ENCODE data around the gene GMPS. TPM values are rescaled to one million over a fixed set of nuclear protein-coding genes. Genes with fewer than 3 reads are reported as not detected.

GMPS gene
- total and polyA plus RNA-seq, 2 donors (not counting 3 experiments of a cell fraction or from before 2014, with no cell fraction given): 18.7 to 67.5 TPM

- Histone ChIP-seq H4K20me1 (replicated peaks; ENCODE audit: control insufficient read depth, extremely low read depth, insufficient read depth, low read length) (no peaks in the 10 kb centered on the region), H3K27ac (ENCODE audit: insufficient read depth, low read depth, low read length) (no peak overlapping the region), H3K9me1 (replicated peaks; ENCODE audit: control insufficient read depth, extremely low read depth, insufficient read depth, low read length) (no peaks in the 10 kb centered on the region), H3K9me3 (replicated peaks; ENCODE audit: control insufficient read depth, insufficient read depth, low read length) (no peaks in the 10 kb centered on the region), H3K4me1 (ENCODE audit: control insufficient read depth, extremely low read depth, insufficient read depth, low read length) (peaks cover 5% of the 10 kb centered on the region), H3K4me2 (ENCODE audit: insufficient read depth, low read length) (no peak overlapping the region), H3K36me3 (ENCODE audit: control insufficient read depth in 2 of 2, extremely low read depth in 1 of 2, insufficient read depth in 2 of 2, low read length in 2 of 2) (peaks cover 0 to 13% of the 10 kb centered on the region in 2 experiments), H3K4me3 (replicated peaks in 1 of 3; ENCODE audit: insufficient read depth in 1 of 3, low read depth in 1 of 3, low read length in 3 of 3) (no peak overlapping the region), H3K27me3 (ENCODE audit: control insufficient read depth in 2 of 2, insufficient read depth in 2 of 2, low read length in 2 of 2) (no peaks in the 10 kb centered on the region), H2AFZ (ENCODE audit: low read depth, low read length) (no peak overlapping the region), H3K79me2 (ENCODE audit: control insufficient read depth, insufficient read depth, low read length) (peaks cover 26% of the 10 kb centered on the region), H3K9ac (replicated peaks; ENCODE audit: extremely low read depth, insufficient read depth, low read length) (no peak overlapping the region)
- no peak for TF ChIP-seq GATA2 (IDR thresholded peaks at IDR 0.05; ENCODE audit: insufficient read depth, insufficient read length, low read depth, low read length)
- no peak for TF ChIP-seq POLR2AphosphoS5 (IDR thresholded peaks at IDR 0.05; ENCODE audit: insufficient read depth, low read depth, low read length)
- TF ChIP-seq MAX (IDR thresholded peaks at IDR 0.05; ENCODE audit: insufficient read depth, insufficient read length): no peak
- TF ChIP-seq EZH2 (IDR thresholded peaks at IDR 0.05; ENCODE audit: borderline replicate concordance, low read depth, low read length, severe bottlenecking): no peak
- no peak for TF ChIP-seq MYC (IDR thresholded peaks at IDR 0.05; ENCODE audit: low read depth, low read length)
- TF ChIP-seq JUN (IDR thresholded peaks at IDR 0.05; ENCODE audit: borderline replicate concordance, insufficient read depth, insufficient read length, low read depth): no peak
- TF ChIP-seq FOS (IDR thresholded peaks at IDR 0.05; ENCODE audit: borderline replicate concordance, insufficient read depth, low read length): no peak
- TF ChIP-seq POLR2A (IDR thresholded peaks at IDR 0.05; ENCODE audit: low read depth, low read length): no peak
- no peak for TF ChIP-seq CTCF (IDR thresholded peaks at IDR 0.05; ENCODE audit: extremely low read depth in 1 of 2, insufficient read depth in 1 of 2, low read depth in 1 of 2, low read length in 2 of 2)
- intact Hi-C loops (cut with micrococcal nuclease) (no loop called here), dilution Hi-C loops (cut with MboI; ENCODE audit: extremely low pct_ligation_motif_present, low sequenced_read_pairs) (no loop called here)
- DNase-seq (ENCODE audit: low read depth, low spot score): no peak
- no peak for FAIRE-seq
- ChIA-PET CTCF (interaction anchor here (1.6 kb wide), 1 partner anchor 89 kb away, joined by 8 read pairs; the partner anchor contains the start of gene C3orf33), POLR2A (no interaction called here)
- BruUV-seq (replicated peaks): no TSS peak
Observed at GRCh38 chr3:155895379-155895900, 25.0 kb downstream of the GMPS start.
